HepG2 (cell line): ENCODE data around the gene OSBPL3. TPM values are rescaled to one million over a fixed set of nuclear protein-coding genes. Genes with fewer than 3 reads are reported as not detected.

Source experiments
- ATF3 ChIP-seq: sonication (generic); formaldehyde crosslinking; IDR thresholded peaks from 2 replicates; pipeline ENCODE4 v1.4.0; 2020; ENCODE audit warnings: missing genetic modification reagents
- ATF5 ChIP-seq: sonication (generic); formaldehyde crosslinking; IDR thresholded peaks from 2 replicates; pipeline ENCODE4 v1.4.0; 2020; ENCODE audit warnings: mild to moderate bottlenecking, low read depth, missing genetic modification reagents
- FOXK2 ChIP-seq: fragments of 450-650 bp; IDR thresholded peaks from 2 replicates; pipeline ENCODE4 v1.6.1; 2016
- GATAD2A ChIP-seq: IDR thresholded peaks from 2 replicates; pipeline ENCODE4 v1.6.1; 2016
- GLMP ChIP-seq: sonication (generic); formaldehyde crosslinking; IDR thresholded peaks from 2 replicates; pipeline ENCODE4 v1.9.0; 2021; ENCODE audit warnings: missing genetic modification reagents, mild to moderate bottlenecking, borderline replicate concordance
- HNRNPL ChIP-seq: fragments of 200-400 bp; formaldehyde crosslinking; IDR thresholded peaks from 2 replicates; pipeline ENCODE4 v1.6.1; 2017; ENCODE audit warnings: mild to moderate bottlenecking, low read depth, low read length
- IRF2 ChIP-seq: IDR thresholded peaks from 2 replicates; pipeline ENCODE4 v1.6.1; 2018; ENCODE audit warnings: missing genetic modification reagents, missing compliant biosample characterization
- KDM5A ChIP-seq: fragments of 200-600 bp; sonication (generic); IDR thresholded peaks from 2 replicates; pipeline ENCODE4 v1.7.0; 2018; ENCODE audit warnings: antibody characterized with exemption, mild to moderate bottlenecking, low read length, borderline replicate concordance
- MAF1 ChIP-seq: sonication (generic); formaldehyde crosslinking; IDR thresholded peaks from 2 replicates; pipeline ENCODE4 v1.5.0; 2020; ENCODE audit warnings: missing genetic modification reagents, borderline replicate concordance
- MTF2 ChIP-seq: sonication (generic); formaldehyde crosslinking; IDR thresholded peaks from 2 replicates; pipeline ENCODE4 v1.5.0; 2020; ENCODE audit warnings: missing genetic modification reagents, borderline replicate concordance
- MXD1 ChIP-seq: sonication (generic); formaldehyde crosslinking; IDR thresholded peaks from 2 replicates; pipeline ENCODE4 v1.4.0; 2020; ENCODE audit warnings: mild to moderate bottlenecking, missing genetic modification reagents
- PITX1 ChIP-seq: sonication (generic); formaldehyde crosslinking; IDR thresholded peaks from 2 replicates; pipeline ENCODE4 v1.5.1; 2020; ENCODE audit warnings: mild to moderate bottlenecking, missing genetic modification reagents
- SIX1 ChIP-seq: sonication (generic); formaldehyde crosslinking; IDR thresholded peaks from 2 replicates; pipeline ENCODE4 v1.4.0; 2020; ENCODE audit warnings: missing genetic modification reagents, borderline replicate concordance
- STAT6 ChIP-seq: sonication (generic); formaldehyde crosslinking; IDR thresholded peaks from 2 replicates; pipeline ENCODE4 v1.4.0; 2020; ENCODE audit warnings: missing genetic modification reagents, mild to moderate bottlenecking, borderline replicate concordance
- SUZ12 ChIP-seq: fragments of 150-350 bp; IDR thresholded peaks from 2 replicates; pipeline ENCODE4 v1.6.1; 2014; ENCODE audit warnings: low read depth, low read length
- TBX2 ChIP-seq: sonication (generic); formaldehyde crosslinking; IDR thresholded peaks from 2 replicates; pipeline ENCODE4 v1.5.0; 2020; ENCODE audit warnings: missing genetic modification reagents, mild to moderate bottlenecking, borderline replicate concordance
- TBX3 ChIP-seq: fragments of 450-650 bp; IDR thresholded peaks from 2 replicates; pipeline ENCODE4 v1.6.1; 2017; ENCODE audit warnings: antibody characterized with exemption, mild to moderate bottlenecking, inconsistent platforms, borderline replicate concordance
- ZBTB42 ChIP-seq: sonication (generic); formaldehyde crosslinking; IDR thresholded peaks from 2 replicates; pipeline ENCODE4 v1.5.0; 2020; ENCODE audit warnings: mild to moderate bottlenecking, missing genetic modification reagents
- ZNF143 ChIP-seq: sonication (generic); formaldehyde crosslinking; IDR thresholded peaks from 2 replicates; pipeline ENCODE4 v1.4.0; 2020; ENCODE audit warnings: missing genetic modification reagents
- ZNF331 ChIP-seq: sonication (generic); formaldehyde crosslinking; IDR thresholded peaks from 2 replicates; pipeline ENCODE4 v1.4.0; 2020; ENCODE audit warnings: missing genetic modification reagents
- ZNF562 ChIP-seq: sonication (generic); formaldehyde crosslinking; IDR thresholded peaks from 2 replicates; pipeline ENCODE4 v1.8.0; 2022; ENCODE audit warnings: missing genetic modification reagents, borderline replicate concordance
- ZNF704 ChIP-seq: sonication (generic); formaldehyde crosslinking; IDR thresholded peaks from 2 replicates; pipeline ENCODE4 v1.8.1; 2023; ENCODE audit warnings: mild to moderate bottlenecking, inconsistent platforms, moderate library complexity, missing genetic modification reagents, borderline replicate concordance
- ZSCAN20 ChIP-seq: sonication (generic); formaldehyde crosslinking; IDR thresholded peaks from 2 replicates; pipeline ENCODE4 v1.4.0; 2020; ENCODE audit warnings: missing genetic modification reagents, mild to moderate bottlenecking, borderline replicate concordance
- polyA plus RNA-seq, 8 experiments: library from polyadenylated mRNA; depleted of rRNA in 3 of 8; stranded (reverse) in 7 of 8; unstranded in 1 of 8; fragments of >200 nt; fragmentation: Illumina TruSeq in 4 of 8; extraction: Trizol in 4 of 8; gene quantifications; 2 replicates each; pipeline versions ENCODE4 v1.2.1 to v1.2.3, GENCODE V29; 2011 to 2016; ENCODE audit warnings: low read depth in 4 of 8, missing spikeins in 1 of 8, mixed read lengths in 1 of 8; ENCODE audit not compliant: insufficient read depth in 1 of 8
- total RNA-seq, 5 experiments: library from RNA; depleted of rRNA; stranded (reverse); fragments of >200 nt; fragmentation: Illumina TruSeq; extraction: Trizol; gene quantifications; 2 replicates each; pipeline ENCODE4 v1.2.3, GENCODE V29; 2016; ENCODE audit warnings: low read depth in 1 of 5

The OSBPL3 gene
- total and polyA plus RNA-seq, 2 of the 13 experiments (the other 11 are each of a cell fraction or from before 2014, with no cell fraction given) = 8.8 to 28.9 TPM

GRCh38 chr7:24757353-24758275 is 222.4 kb downstream of the OSBPL3 start, which contains the start of gene GSDME (continued):
- TF ChIP-seq MTF2 (CRISPR knock-in tag) (no peak), GLMP (CRISPR knock-in tag) (no peak), ZNF331 (CRISPR knock-in tag) (no peak), SIX1 (CRISPR knock-in tag) (no peak), ATF3 (CRISPR knock-in tag) (no peak), GATAD2A (CRISPR knock-in tag) (no peak), IRF2 (CRISPR knock-in tag) (no peak; the same call in 1 of the 2 replicates), ATF5 (CRISPR knock-in tag) (no peak), STAT6 (peak; percentile 36; the same call in 1 of the 2 replicates), ZBTB42 (CRISPR knock-in tag) (no peak), MXD1 (CRISPR knock-in tag) (peak; percentile 42; the same call in 1 of the 2 replicates), ZNF704 (no peak), TBX2 (CRISPR knock-in tag) (no peak), SUZ12 (no peak), MAF1 (CRISPR knock-in tag) (peak; percentile 2; the same call in 1 of the 2 replicates), FOXK2 (no peak), HNRNPL (no peak), TBX3 (no peak), PITX1 (0 out of 2 replicates have a peak, but pooled peaks have one; percentile 25), ZSCAN20 (CRISPR knock-in tag) (0 out of 2 replicates have a peak, but pooled peaks have one; percentile 70), ZNF562 (no peak), ZNF143 (peak; percentile 71), KDM5A (no peak)
